ENCODE measurements around the gene ARAP1.

ARAP1 gene

GRCh38 chr11:72745511-72745910 is 6.7 kb downstream of the ARAP1 start:
- no peaks in the 10 kb centered on the region for H3K9me3 ChIP-seq (ENCODE audit: insufficient read depth, low read depth, low read length)
- no peak overlapping the region for H3K4me3 ChIP-seq (ENCODE audit: low read length)
- H3K9ac ChIP-seq (ENCODE audit: low read depth, low read length), result no peak overlapping the region
- no peak overlapping the region for H3K27ac ChIP-seq (ENCODE audit: low read length)
- H3K27me3 ChIP-seq (ENCODE audit: insufficient read depth, low read length), result no peaks in the 10 kb centered on the region
- peaks cover 5% of the 10 kb centered on the region; the same call in 1 of the 2 replicates for H3K36me3 ChIP-seq (ENCODE audit: insufficient read depth, low read depth, low read length)
- peaks cover 22% of the 10 kb centered on the region for H3K4me1 ChIP-seq (ENCODE audit: insufficient read depth, low read length)

- peaks cover 27% of the 10 kb centered on the region for H3K4me1 ChIP-seq (ENCODE audit: insufficient read depth, low read length)
- no peaks in the 10 kb centered on the region for H3K27me3 ChIP-seq (ENCODE audit: insufficient read depth, low read length)
- no peaks in the 10 kb centered on the region for H3K9me3 ChIP-seq (ENCODE audit: insufficient read depth, low read depth, low read length)
- no peak overlapping the region for H3K27ac ChIP-seq (ENCODE audit: low read length)
- peaks cover 5% of the 10 kb centered on the region; the same call in 1 of the 2 replicates for H3K36me3 ChIP-seq (ENCODE audit: insufficient read depth, low read depth, low read length)
- H3K9ac ChIP-seq (ENCODE audit: low read depth, low read length), result no peak overlapping the region
- no peak overlapping the region for H3K4me3 ChIP-seq (ENCODE audit: low read length)
Measured at GRCh38 chr11:72744474-72744873, 7.7 kb downstream of the ARAP1 start.

- H3K27ac ChIP-seq (ENCODE audit: low read length), result no peak overlapping the region
- no peak overlapping the region for H3K4me3 ChIP-seq (ENCODE audit: low read length)
- peaks cover 5% of the 10 kb centered on the region; the same call in 1 of the 2 replicates for H3K36me3 ChIP-seq (ENCODE audit: insufficient read depth, low read depth, low read length)
- H3K9ac ChIP-seq (ENCODE audit: low read depth, low read length), result no peak overlapping the region
- H3K9me3 ChIP-seq (ENCODE audit: insufficient read depth, low read depth, low read length), result no peaks in the 10 kb centered on the region
- H3K4me1 ChIP-seq (ENCODE audit: insufficient read depth, low read length), result peaks cover 27% of the 10 kb centered on the region
- no peaks in the 10 kb centered on the region for H3K27me3 ChIP-seq (ENCODE audit: insufficient read depth, low read length)
Measured at GRCh38 chr11:72743321-72744221, 8.6 kb downstream of the ARAP1 start.

- no peaks in the 10 kb centered on the region for H3K9me3 ChIP-seq (ENCODE audit: insufficient read depth, low read depth, low read length)
- H3K9ac ChIP-seq (ENCODE audit: low read depth, low read length), result no peak overlapping the region
- no peak overlapping the region for H3K27ac ChIP-seq (ENCODE audit: low read length)
- H3K4me1 ChIP-seq (ENCODE audit: insufficient read depth, low read length), result peaks cover 27% of the 10 kb centered on the region
- no peaks in the 10 kb centered on the region for H3K27me3 ChIP-seq (ENCODE audit: insufficient read depth, low read length)
- H3K36me3 ChIP-seq (ENCODE audit: insufficient read depth, low read depth, low read length), result peaks cover 3% of the 10 kb centered on the region; the same call in 1 of the 2 replicates
- no peak overlapping the region for H3K4me3 ChIP-seq (ENCODE audit: low read length)
Measured at GRCh38 chr11:72742513-72743320, 9.5 kb downstream of the ARAP1 start.

GRCh38 chr11:72741849-72742512 is 10.2 kb downstream of the ARAP1 start:
- no peak overlapping the region for H3K4me3 ChIP-seq (ENCODE audit: low read length)
- H3K9ac ChIP-seq (ENCODE audit: low read depth, low read length), result peak overlapping the region; percentile 3; the same call in 1 of the 2 replicates
- H3K36me3 ChIP-seq (ENCODE audit: insufficient read depth, low read depth, low read length), result no peaks in the 10 kb centered on the region
- H3K27me3 ChIP-seq (ENCODE audit: insufficient read depth, low read length), result no peaks in the 10 kb centered on the region
- H3K9me3 ChIP-seq (ENCODE audit: insufficient read depth, low read depth, low read length), result no peaks in the 10 kb centered on the region
- peaks cover 27% of the 10 kb centered on the region for H3K4me1 ChIP-seq (ENCODE audit: insufficient read depth, low read length)
- H3K27ac ChIP-seq (ENCODE audit: low read length), result peak overlapping the region; percentile 65

GRCh38 chr11:72741429-72741833 is 10.8 kb downstream of the ARAP1 start:
- H3K36me3 ChIP-seq (ENCODE audit: insufficient read depth, low read depth, low read length), result no peaks in the 10 kb centered on the region
- H3K27ac ChIP-seq (ENCODE audit: low read length), result peak overlapping the region; percentile 65
- no peak overlapping the region for H3K4me3 ChIP-seq (ENCODE audit: low read length)
- no peaks in the 10 kb centered on the region for H3K27me3 ChIP-seq (ENCODE audit: insufficient read depth, low read length)
- no peaks in the 10 kb centered on the region for H3K9me3 ChIP-seq (ENCODE audit: insufficient read depth, low read depth, low read length)
- peak overlapping the region; percentile 3; the same call in 1 of the 2 replicates for H3K9ac ChIP-seq (ENCODE audit: low read depth, low read length)
- H3K4me1 ChIP-seq (ENCODE audit: insufficient read depth, low read length), result peaks cover 32% of the 10 kb centered on the region

- Histone ChIP-seq H3K4me3 (ENCODE audit: low read length) (no peak overlapping the region), H3K27ac (ENCODE audit: low read length) (peak overlapping the region; percentile 65), H3K9ac (ENCODE audit: low read depth, low read length) (peak overlapping the region; percentile 3; the same call in 1 of the 2 replicates), H3K27me3 (ENCODE audit: insufficient read depth, low read length) (no peaks in the 10 kb centered on the region), H3K4me1 (ENCODE audit: insufficient read depth, low read length) (peaks cover 37% of the 10 kb centered on the region), H3K36me3 (ENCODE audit: insufficient read depth, low read depth, low read length) (no peaks in the 10 kb centered on the region), H3K9me3 (ENCODE audit: insufficient read depth, low read depth, low read length) (no peaks in the 10 kb centered on the region)
Measured at GRCh38 chr11:72740562-72741428, 11.4 kb downstream of the ARAP1 start.

GRCh38 chr11:72740060-72740424 is 12.2 kb downstream of the ARAP1 start:
- no peak overlapping the region for H3K4me3 ChIP-seq (ENCODE audit: low read length)
- no peaks in the 10 kb centered on the region for H3K36me3 ChIP-seq (ENCODE audit: insufficient read depth, low read depth, low read length)
- peaks cover 37% of the 10 kb centered on the region for H3K4me1 ChIP-seq (ENCODE audit: insufficient read depth, low read length)
- no peak overlapping the region for H3K27ac ChIP-seq (ENCODE audit: low read length)
- no peaks in the 10 kb centered on the region for H3K27me3 ChIP-seq (ENCODE audit: insufficient read depth, low read length)
- H3K9me3 ChIP-seq (ENCODE audit: insufficient read depth, low read depth, low read length), result no peaks in the 10 kb centered on the region
- H3K9ac ChIP-seq (ENCODE audit: low read depth, low read length), result no peak overlapping the region

GRCh38 chr11:72739240-72740059 is 12.8 kb downstream of the ARAP1 start:
- peaks cover 37% of the 10 kb centered on the region for H3K4me1 ChIP-seq (ENCODE audit: insufficient read depth, low read length)
- H3K9me3 ChIP-seq (ENCODE audit: insufficient read depth, low read depth, low read length), result no peaks in the 10 kb centered on the region
- no peak overlapping the region for H3K9ac ChIP-seq (ENCODE audit: low read depth, low read length)
- no peak overlapping the region for H3K27ac ChIP-seq (ENCODE audit: low read length)
- H3K36me3 ChIP-seq (ENCODE audit: insufficient read depth, low read depth, low read length), result no peaks in the 10 kb centered on the region
- H3K27me3 ChIP-seq (ENCODE audit: insufficient read depth, low read length), result no peaks in the 10 kb centered on the region
- no peak overlapping the region for H3K4me3 ChIP-seq (ENCODE audit: low read length)
